ENCODE measurements around the gene SLC30A10. TPM values are rescaled to one million over a fixed set of nuclear protein-coding genes. Genes with fewer than 3 reads are reported as not detected.
"Not testable (repeated sequence)": the region's sequence is repeated elsewhere in the genome, so short reads cannot be mapped to it uniquely, and the experiment has no call there.

The SLC30A10 gene
- total and polyA plus RNA-seq, 12 donors: 0.15 to 0.56 (median 0.23) TPM; not detected in 4

DNA sequence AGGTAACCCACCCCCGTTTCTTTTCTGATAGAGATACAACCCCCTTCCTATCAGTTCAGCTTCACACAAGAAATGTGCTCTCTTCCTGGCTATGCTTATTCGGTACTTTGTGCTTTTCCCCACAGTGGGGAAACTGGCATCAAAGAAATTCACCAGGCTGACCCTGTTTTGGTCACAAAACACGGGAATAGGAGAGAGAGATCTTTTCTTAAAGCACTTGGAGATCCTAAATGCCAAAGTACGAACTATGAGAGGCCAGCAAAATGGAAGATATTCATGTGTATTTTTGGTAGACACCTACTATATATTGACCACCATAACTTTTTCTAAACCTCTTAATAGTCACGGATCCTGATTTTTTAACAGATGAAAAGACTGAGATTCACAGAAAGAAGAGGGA, 30.0 kb downstream of the SLC30A10 start:
- DNase-seq (no peak), ATAC-seq (no peak)
- 71 to 85% methylated on average over 5 of the region's 5 CpGs for WGBS, 2 donors
- H3K9me3 ChIP-seq: no peaks in the 10 kb centered on the region
- H3K36me3 ChIP-seq: no peaks in the 10 kb centered on the region
- H3K4me3 ChIP-seq: no peak overlapping the region
- H3K27me3 ChIP-seq: peaks cover 0 to 3% (median 0%) of the 10 kb centered on the region in 7 donors
- intact Hi-C loops (cut with DNase I): no loop called here
- no peaks in the 10 kb centered on the region for H3K4me1 ChIP-seq
- no peak overlapping the region for H3K27ac ChIP-seq
- TF ChIP-seq, protein P1, sequence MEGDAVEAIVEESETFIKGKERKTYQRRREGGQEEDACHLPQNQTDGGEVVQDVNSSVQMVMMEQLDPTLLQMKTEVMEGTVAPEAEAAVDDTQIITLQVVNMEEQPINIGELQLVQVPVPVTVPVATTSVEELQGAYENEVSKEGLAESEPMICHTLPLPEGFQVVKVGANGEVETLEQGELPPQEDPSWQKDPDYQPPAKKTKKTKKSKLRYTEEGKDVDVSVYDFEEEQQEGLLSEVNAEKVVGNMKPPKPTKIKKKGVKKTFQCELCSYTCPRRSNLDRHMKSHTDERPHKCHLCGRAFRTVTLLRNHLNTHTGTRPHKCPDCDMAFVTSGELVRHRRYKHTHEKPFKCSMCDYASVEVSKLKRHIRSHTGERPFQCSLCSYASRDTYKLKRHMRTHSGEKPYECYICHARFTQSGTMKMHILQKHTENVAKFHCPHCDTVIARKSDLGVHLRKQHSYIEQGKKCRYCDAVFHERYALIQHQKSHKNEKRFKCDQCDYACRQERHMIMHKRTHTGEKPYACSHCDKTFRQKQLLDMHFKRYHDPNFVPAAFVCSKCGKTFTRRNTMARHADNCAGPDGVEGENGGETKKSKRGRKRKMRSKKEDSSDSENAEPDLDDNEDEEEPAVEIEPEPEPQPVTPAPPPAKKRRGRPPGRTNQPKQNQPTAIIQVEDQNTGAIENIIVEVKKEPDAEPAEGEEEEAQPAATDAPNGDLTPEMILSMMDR (IDR thresholded peaks at IDR 0.05): no peak

DNA sequence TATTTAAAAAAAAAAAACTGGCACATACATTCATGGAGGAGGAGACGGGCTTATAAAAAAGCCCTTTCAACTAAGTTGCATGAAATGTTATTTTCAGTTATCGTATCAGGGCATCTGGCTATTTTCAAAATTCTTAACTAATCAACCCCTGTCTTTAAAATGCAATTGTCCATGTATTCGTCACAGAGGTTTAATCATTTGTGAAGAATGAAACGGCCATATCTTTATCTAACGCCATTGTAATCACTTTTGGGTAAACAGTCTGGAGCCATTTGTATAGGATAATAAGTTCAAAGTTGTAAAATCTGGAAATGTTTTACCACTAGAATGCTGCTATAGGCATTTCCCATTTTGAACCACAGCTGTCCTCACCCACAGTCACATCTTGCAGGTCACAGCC, 30.4 kb downstream of the SLC30A10 start:
- Histone ChIP-seq H3K36me3 (no peaks in the 10 kb centered on the region), H3K9me3 (no peaks in the 10 kb centered on the region), H3K4me3 (no peak overlapping the region), H3K4me1 (no peaks in the 10 kb centered on the region), H3K27me3 (peaks cover 0 to 3% (median 0%) of the 10 kb centered on the region in 7 donors), H3K27ac (no peak overlapping the region)
- intact Hi-C loops (cut with DNase I): no loop called here
- no peak for ATAC-seq
- TF ChIP-seq, protein P1 (IDR thresholded peaks at IDR 0.05): no peak
- WGBS, 2 donors: 38 to 43% methylated on average over 5 of the region's 5 CpGs
- DNase-seq: no peak

GRCh38 chr1:219892271-219892670, 36.1 kb downstream of the SLC30A10 start:
- H3K4me3 ChIP-seq; H3K9me3 ChIP-seq; H3K4me1 ChIP-seq; H3K27me3 ChIP-seq; DNase-seq; H3K36me3 ChIP-seq; ATAC-seq; H3K27ac ChIP-seq; intact Hi-C loops (cut with DNase I): not testable (repeated sequence)
- 82 to 95% methylated on average over 1 of the region's 1 CpG for WGBS, 2 donors

DNA sequence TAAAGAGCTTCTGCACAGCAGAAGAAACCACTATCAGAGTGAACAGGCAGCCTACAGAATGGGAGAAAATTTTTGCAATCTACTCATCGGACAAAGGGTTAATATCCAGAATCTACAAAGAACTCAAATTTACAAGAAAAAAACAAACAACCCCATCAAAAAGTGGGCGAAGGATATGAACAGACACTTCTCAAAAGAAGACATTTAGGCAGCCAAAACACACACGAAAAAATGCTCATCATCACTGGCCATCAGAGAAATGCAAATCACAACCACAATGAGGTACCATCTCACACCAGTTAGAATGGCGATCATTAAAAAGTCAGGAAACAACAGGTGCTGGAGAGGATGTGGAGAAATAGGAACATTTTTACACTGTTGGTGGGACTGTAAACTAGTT, 36.5 kb downstream of the SLC30A10 start:
- H3K27me3 ChIP-seq; H3K4me1 ChIP-seq; DNase-seq; H3K9me3 ChIP-seq; intact Hi-C loops (cut with DNase I); H3K4me3 ChIP-seq; ATAC-seq; H3K27ac ChIP-seq; H3K36me3 ChIP-seq: not testable (repeated sequence)
- 88 to 90% methylated on average over 4 of the region's 4 CpGs for WGBS, 2 donors

DNA sequence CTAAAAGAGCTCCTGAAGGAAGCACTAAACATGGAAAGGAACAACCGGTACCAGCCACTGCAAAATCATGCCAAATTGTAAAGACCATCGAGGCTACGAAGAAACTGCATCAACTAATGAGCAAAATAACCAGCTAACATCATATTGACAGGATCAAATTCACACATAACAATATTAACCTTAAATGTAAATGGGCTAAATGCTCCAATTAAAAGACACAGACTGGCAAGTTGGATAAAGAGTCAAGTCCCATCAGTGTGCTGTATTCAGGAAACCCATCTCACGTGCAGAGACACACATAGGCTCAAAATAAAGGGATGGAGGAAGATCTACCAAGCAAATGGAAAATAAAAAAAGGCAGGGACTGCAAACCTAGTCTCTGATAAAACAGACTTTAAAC, 39.7 kb downstream of the SLC30A10 start:
- DNase-seq; H3K4me1 ChIP-seq; intact Hi-C loops (cut with DNase I); ATAC-seq; H3K36me3 ChIP-seq; H3K9me3 ChIP-seq; H3K4me3 ChIP-seq; H3K27ac ChIP-seq: not testable (repeated sequence)
- WGBS, 2 donors: 83 to 85% methylated on average over 4 of the region's 4 CpGs
- H3K27me3 ChIP-seq: peaks cover 0 to 12% (median 0%) of the 10 kb centered on the region in 7 donors

DNA sequence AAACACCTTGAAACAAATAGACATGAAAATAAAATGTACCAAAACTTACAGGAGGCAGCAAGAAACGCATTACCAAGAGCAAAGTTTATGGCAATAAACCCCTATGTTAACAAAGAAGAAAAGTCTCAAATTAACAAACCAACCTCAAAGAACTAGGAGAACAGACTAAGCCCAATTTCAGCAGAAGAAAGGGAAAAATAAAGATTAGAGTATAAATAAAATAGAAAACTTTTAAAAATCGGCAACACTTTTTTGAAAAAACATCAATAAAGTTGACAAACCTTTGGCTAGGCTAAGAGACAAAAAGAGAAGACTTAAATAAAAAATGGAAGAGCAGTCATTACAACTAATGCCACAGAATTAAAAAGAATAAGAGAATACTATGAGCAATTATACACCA, 42.7 kb downstream of the SLC30A10 start:
- H3K27me3 ChIP-seq: peaks cover 0 to 12% (median 4%) of the 10 kb centered on the region in 7 donors
- H3K4me1 ChIP-seq: no peaks in the 10 kb centered on the region
- DNase-seq (no peak), ATAC-seq (no peak)
- TF ChIP-seq, protein P1 (IDR thresholded peaks at IDR 0.05): no peak
- no peak overlapping the region for H3K27ac ChIP-seq
- no peaks in the 10 kb centered on the region for H3K36me3 ChIP-seq
- 87 to 95% methylated on average over 2 of the region's 2 CpGs for WGBS, 2 donors
- no peaks in the 10 kb centered on the region for H3K9me3 ChIP-seq
- intact Hi-C loops (cut with DNase I): no loop called here
- H3K4me3 ChIP-seq: no peak overlapping the region
